GM12878 (cell line): Measurements from ENCODE around the gene FMNL3. TPM values are rescaled to one million over a fixed set of nuclear protein-coding genes. Genes with fewer than 3 reads are reported as not detected.

Experiments
- ATAC-seq: fragments of 200-7000 bp; cut with Tn5 transposase; 3 replicates; pipeline ENCODE4 v1.9.1; 2020; ENCODE audit warnings: mild to moderate bottlenecking, moderate library complexity
- BruUV-seq: library from RNA; stranded (reverse); fragments of 400-500 nt; replicated peaks from 2 replicates; lab custom pipeline; 2021; lab: Mats Ljungman, UMichigan
- CTCF ChIA-PET: fragments of 300-600 bp; sonication (Branson Sonifier 250); formaldehyde crosslinking; extraction: SDS; loops from one replicate; lab custom pipeline; 2021; ENCODE audit warnings: inconsistent platforms; lab: Yijun Ruan, JAX
- POLR2A ChIA-PET: fragments of 350-600 bp; formaldehyde crosslinking; extraction: SDS; loops from one replicate; lab custom pipeline; 2021; ENCODE audit warnings: inconsistent platforms; lab: Charles Lee
- RAD21 ChIA-PET: fragments of 300-600 bp; sonication (Branson Sonifier 250); formaldehyde crosslinking; loops from one replicate; lab custom pipeline; 2023; ENCODE audit warnings: antibody characterized with exemption; ENCODE audit not compliant: unreplicated experiment; lab: Charles Lee
- SMC1A ChIA-PET: fragments of 300-600 bp; sonication (Branson Sonifier 250); formaldehyde crosslinking; loops from one replicate; lab custom pipeline; 2023; ENCODE audit not compliant: unreplicated experiment, uncharacterized antibody; lab: Charles Lee
- DNase-seq: peaks from one replicate; pipeline ENCODE4 v3.0.0-alpha.2; 2011; ENCODE audit warnings: low read depth, low spot score
- FAIRE-seq: peaks from 3 replicates; lab custom pipeline; 2011; peaks lifted over from hg19 to GRCh38; lab: Jason Lieb, UNC
- H2AFZ ChIP-seq: 2 replicates; pipeline ENCODE4 v1.6.0; 2011; ENCODE audit warnings: low read depth, low read length, control low read depth; ENCODE audit not compliant: control insufficient read depth
- H3K27ac ChIP-seq: 2 replicates; pipeline ENCODE4 v1.5.1; 2011; ENCODE audit warnings: control low read depth; ENCODE audit not compliant: control insufficient read depth, insufficient read depth
- H3K27me3 ChIP-seq, 2 experiments: replicated peaks in 1 of 2; 2 replicates each; pipeline versions ENCODE4 v1.6.0 to v1.6.1; 2011; ENCODE audit warnings: low read length in 1 of 2; ENCODE audit not compliant: control insufficient read depth in 2 of 2, insufficient read depth in 2 of 2
- H3K36me3 ChIP-seq, 2 experiments: 2 replicates each; pipeline ENCODE4 v1.5.1; 2011; ENCODE audit warnings: low read length in 1 of 2; ENCODE audit not compliant: control insufficient read depth in 2 of 2, insufficient read depth in 2 of 2
- H3K4me1 ChIP-seq: 2 replicates; pipeline ENCODE4 v1.6.1; 2011; ENCODE audit warnings: mild to moderate bottlenecking, low read length, moderate library complexity, mixed read lengths; ENCODE audit not compliant: control insufficient read depth, insufficient read depth
- H3K4me2 ChIP-seq: 2 replicates; pipeline ENCODE4 v1.6.0; 2011; ENCODE audit warnings: control low read depth; ENCODE audit not compliant: control insufficient read depth, insufficient read depth
- H3K4me3 ChIP-seq: fragments of 200-600 bp; sonication (generic); 2 replicates; pipeline ENCODE4 v1.5.1; 2016
- H3K79me2 ChIP-seq: 2 replicates; pipeline ENCODE4 v1.6.0; 2011; ENCODE audit warnings: low read length; ENCODE audit not compliant: control insufficient read depth, insufficient read depth
- H3K9ac ChIP-seq: 2 replicates; pipeline ENCODE4 v1.8.0; 2011; ENCODE audit warnings: low read length, control low read depth, mixed read lengths; ENCODE audit not compliant: control insufficient read depth, insufficient read depth
- H3K9me3 ChIP-seq: replicated peaks from 3 replicates; pipeline ENCODE4 v1.5.1; 2011; ENCODE audit warnings: mild to moderate bottlenecking, low read length; ENCODE audit not compliant: control insufficient read depth, insufficient read depth
- H4K20me1 ChIP-seq: 2 replicates; pipeline ENCODE4 v1.6.0; 2011; ENCODE audit not compliant: control insufficient read depth, insufficient read depth
- KLF5 ChIP-seq: fragments of 450-650 bp; IDR thresholded peaks from 2 replicates; pipeline ENCODE4 v1.6.1; 2014; ENCODE audit warnings: mild to moderate bottlenecking; ENCODE audit not compliant: partially characterized antibody
- LARP7 ChIP-seq: fragments of 450-650 bp; IDR thresholded peaks from 2 replicates; pipeline ENCODE4 v1.6.1; 2017; ENCODE audit warnings: mild to moderate bottlenecking
- MTA2 ChIP-seq: fragments of 450-650 bp; IDR thresholded peaks from 2 replicates; pipeline ENCODE4 v1.6.1; 2016; ENCODE audit warnings: low read depth, mild to moderate bottlenecking, moderate library complexity
- MYC ChIP-seq: IDR thresholded peaks from 2 replicates; pipeline ENCODE4 v1.6.1; 2011; ENCODE audit warnings: mild to moderate bottlenecking, low read length, moderate library complexity, inconsistent platforms; ENCODE audit not compliant: insufficient read depth, insufficient replicate concordance, insufficient read length, severe bottlenecking
- TARDBP ChIP-seq: IDR thresholded peaks from 2 replicates; pipeline ENCODE4 v1.6.1; 2016; ENCODE audit warnings: borderline replicate concordance
- WRNIP1 ChIP-seq: IDR thresholded peaks from 2 replicates; pipeline ENCODE4 v1.6.1; 2011; ENCODE audit warnings: low read depth, low read length, improper control_type of control experiment, borderline replicate concordance
- ZNF384 ChIP-seq: IDR thresholded peaks from 2 replicates; pipeline ENCODE4 v1.6.1; 2012; ENCODE audit warnings: low read depth, mild to moderate bottlenecking, low read length, improper control_type of control experiment, borderline replicate concordance
- WGBS: methylation state at CpG from one replicate; pipeline ENCODE4 v1.1.6; 2016; ENCODE audit warnings: low lambda C conversion rate; ENCODE audit not compliant: insufficient replicate concordance, insufficient coverage; ENCODE audit errors: missing lambda C conversion rate; 5-methylcytosine and 5-hydroxymethylcytosine counted together
- in situ Hi-C: fragments of 300-500 bp; cut with MboI; formaldehyde crosslinking; loops from 9 replicates; pipeline ENCODE4 v1.14.3; 2018; ENCODE audit warnings: mixed read lengths
- intact Hi-C: fragments of 100-400 bp; cut with micrococcal nuclease; formaldehyde crosslinking; loops from one replicate; pipeline ENCODE4 v1.14.2; 2022; ENCODE audit not compliant: unreplicated experiment
- polyA plus RNA-seq, 11 experiments: library from polyadenylated mRNA; depleted of rRNA in 4 of 11; unstranded in 6 of 11; stranded (reverse) in 5 of 11; fragments of >200 nt; fragmentation: Nextera tagmentation in 4 of 11; fragmentation: Illumina TruSeq in 1 of 11; extraction: Ambion mirVana in 4 of 11; extraction: Trizol in 1 of 11; gene quantifications; 1 replicate in 1 of 11; 2 replicates in 10 of 11; pipeline versions ENCODE4 v1.2.1 to v1.2.3, GENCODE V29; 2011 to 2016; ENCODE audit warnings: inconsistent platforms in 2 of 11, missing spikeins in 2 of 11, low read depth in 1 of 11
- total RNA-seq, 4 experiments: library from RNA; depleted of rRNA in 3 of 4; stranded (reverse); fragments of >200 nt in 3 of 4; fragmentation: Illumina TruSeq in 1 of 4; extraction: Trizol in 1 of 4; gene quantifications; 2 replicates each; pipeline versions ENCODE4 v1.2.1 to v1.2.3, GENCODE V29; 2013 to 2021
- TF ChIP-seq, protein P1 (sequence below): fragments of 450-650 bp; IDR thresholded peaks from 2 replicates; pipeline ENCODE4 v1.6.1; 2017; ENCODE audit warnings: antibody characterized with exemption, mild to moderate bottlenecking, moderate library complexity
- TF ChIP-seq, protein P2 (sequence below): fragments of 450-650 bp; formaldehyde crosslinking; IDR thresholded peaks from 2 replicates; pipeline ENCODE4 v1.5.0; 2022; ENCODE audit warnings: mild to moderate bottlenecking, missing genetic modification characterization
- TF ChIP-seq, protein P3 (sequence below): fragments of 450-650 bp; IDR thresholded peaks from 2 replicates; pipeline ENCODE4 v1.6.1; 2017; ENCODE audit warnings: low read depth, mild to moderate bottlenecking, moderate library complexity
- TF ChIP-seq, protein P4 (sequence below): IDR thresholded peaks from 2 replicates; pipeline ENCODE4 v1.6.1; 2012; ENCODE audit warnings: low read depth, low read length, improper control_type of control experiment

Gene FMNL3
- total and polyA plus RNA-seq, 10 of the 15 experiments (the other 5 are each of a cell fraction or from before 2014, with no cell fraction given): 3.0 to 64.9 (median 30.9) TPM

DNA sequence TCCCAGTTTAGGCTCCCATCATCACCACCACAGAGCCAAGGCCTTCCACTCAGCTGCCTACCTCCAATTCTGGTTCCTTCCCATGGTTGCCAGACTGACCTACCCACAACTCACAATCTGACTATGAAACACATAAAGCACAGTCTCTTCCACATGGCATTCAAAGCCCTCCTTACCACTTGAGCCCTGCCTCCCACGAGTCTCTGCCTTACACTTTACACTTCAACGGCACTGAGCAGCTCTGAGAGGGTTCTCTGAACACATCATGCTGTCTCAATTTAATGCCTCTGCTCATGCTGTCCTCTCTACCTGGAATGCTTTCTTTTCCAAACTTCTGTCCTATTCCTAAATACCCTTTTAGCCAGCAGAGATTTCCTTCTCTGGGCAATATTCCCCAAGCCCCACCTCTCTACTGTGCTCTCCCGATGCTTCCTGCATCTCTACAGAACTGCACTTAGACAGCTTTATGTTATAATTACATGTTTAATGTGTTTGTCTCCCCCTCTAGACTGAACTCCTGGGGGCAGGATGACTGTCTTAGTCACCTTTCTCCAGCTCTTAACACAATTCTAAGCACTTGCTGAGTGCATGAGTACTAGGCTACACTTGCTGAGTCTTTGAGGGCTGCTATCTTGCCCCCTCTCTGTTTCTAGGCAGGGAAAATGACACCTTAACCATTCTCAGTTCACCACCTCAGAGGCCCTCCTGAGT lies 23.5 kb downstream of the FMNL3 start:
- POLR2A ChIA-PET: interaction anchor here (1.1 to 5.6 kb wide), 9 partner anchors 10 to 33 kb away, joined by 3 to 44 read pairs (median 7); no protein-coding TSS in a partner anchor
- H3K36me3 ChIP-seq: no peaks in the 10 kb centered on the region; a peak in 1 of 4 replicates
- CTCF ChIA-PET: interaction anchor here (0.6 to 3.6 kb wide), 13 partner anchors 8 to 429 kb away, joined by 3 to 24 read pairs (median 3); no protein-coding TSS in a partner anchor
- FAIRE-seq (no peak), ATAC-seq (peak; percentile 48), DNase-seq (no peak)
- no peak overlapping the region for H3K9ac ChIP-seq
- RAD21 ChIA-PET: interaction anchor here (0.6 to 3.0 kb wide), 7 partner anchors 10 to 73 kb away, joined by 3 to 34 read pairs (median 5); no protein-coding TSS in a partner anchor
- no peak overlapping the region for H3K4me3 ChIP-seq
- no peak overlapping the region for H2AFZ ChIP-seq
- no peak overlapping the region for H3K4me2 ChIP-seq
- intact Hi-C loops: no loop called here
- H3K79me2 ChIP-seq: peaks cover 80% of the 10 kb centered on the region
- in situ Hi-C loops: no loop called here
- 44% methylated on average over 3 of the region's 3 CpGs for WGBS
- H3K9me3 ChIP-seq: no peaks in the 10 kb centered on the region
- BruUV-seq: TSS peak; percentile 14
- no peak overlapping the region for H3K27ac ChIP-seq
- H4K20me1 ChIP-seq: no peaks in the 10 kb centered on the region
- no peaks in the 10 kb centered on the region for H3K27me3 ChIP-seq
- peaks cover 33% of the 10 kb centered on the region for H3K4me1 ChIP-seq
- SMC1A ChIA-PET: interaction anchor here (0.8 to 14.9 kb wide), 13 partner anchors 7 to 40 kb away, joined by 3 to 131 read pairs (median 7); no protein-coding TSS in a partner anchor
- TF ChIP-seq KLF5: no peak
- no peak for TF ChIP-seq ZNF384
- TF ChIP-seq, protein P1, sequence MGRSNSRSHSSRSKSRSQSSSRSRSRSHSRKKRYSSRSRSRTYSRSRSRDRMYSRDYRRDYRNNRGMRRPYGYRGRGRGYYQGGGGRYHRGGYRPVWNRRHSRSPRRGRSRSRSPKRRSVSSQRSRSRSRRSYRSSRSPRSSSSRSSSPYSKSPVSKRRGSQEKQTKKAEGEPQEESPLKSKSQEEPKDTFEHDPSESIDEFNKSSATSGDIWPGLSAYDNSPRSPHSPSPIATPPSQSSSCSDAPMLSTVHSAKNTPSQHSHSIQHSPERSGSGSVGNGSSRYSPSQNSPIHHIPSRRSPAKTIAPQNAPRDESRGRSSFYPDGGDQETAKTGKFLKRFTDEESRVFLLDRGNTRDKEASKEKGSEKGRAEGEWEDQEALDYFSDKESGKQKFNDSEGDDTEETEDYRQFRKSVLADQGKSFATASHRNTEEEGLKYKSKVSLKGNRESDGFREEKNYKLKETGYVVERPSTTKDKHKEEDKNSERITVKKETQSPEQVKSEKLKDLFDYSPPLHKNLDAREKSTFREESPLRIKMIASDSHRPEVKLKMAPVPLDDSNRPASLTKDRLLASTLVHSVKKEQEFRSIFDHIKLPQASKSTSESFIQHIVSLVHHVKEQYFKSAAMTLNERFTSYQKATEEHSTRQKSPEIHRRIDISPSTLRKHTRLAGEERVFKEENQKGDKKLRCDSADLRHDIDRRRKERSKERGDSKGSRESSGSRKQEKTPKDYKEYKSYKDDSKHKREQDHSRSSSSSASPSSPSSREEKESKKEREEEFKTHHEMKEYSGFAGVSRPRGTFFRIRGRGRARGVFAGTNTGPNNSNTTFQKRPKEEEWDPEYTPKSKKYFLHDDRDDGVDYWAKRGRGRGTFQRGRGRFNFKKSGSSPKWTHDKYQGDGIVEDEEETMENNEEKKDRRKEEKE: no peak
- TF ChIP-seq, protein P2, sequence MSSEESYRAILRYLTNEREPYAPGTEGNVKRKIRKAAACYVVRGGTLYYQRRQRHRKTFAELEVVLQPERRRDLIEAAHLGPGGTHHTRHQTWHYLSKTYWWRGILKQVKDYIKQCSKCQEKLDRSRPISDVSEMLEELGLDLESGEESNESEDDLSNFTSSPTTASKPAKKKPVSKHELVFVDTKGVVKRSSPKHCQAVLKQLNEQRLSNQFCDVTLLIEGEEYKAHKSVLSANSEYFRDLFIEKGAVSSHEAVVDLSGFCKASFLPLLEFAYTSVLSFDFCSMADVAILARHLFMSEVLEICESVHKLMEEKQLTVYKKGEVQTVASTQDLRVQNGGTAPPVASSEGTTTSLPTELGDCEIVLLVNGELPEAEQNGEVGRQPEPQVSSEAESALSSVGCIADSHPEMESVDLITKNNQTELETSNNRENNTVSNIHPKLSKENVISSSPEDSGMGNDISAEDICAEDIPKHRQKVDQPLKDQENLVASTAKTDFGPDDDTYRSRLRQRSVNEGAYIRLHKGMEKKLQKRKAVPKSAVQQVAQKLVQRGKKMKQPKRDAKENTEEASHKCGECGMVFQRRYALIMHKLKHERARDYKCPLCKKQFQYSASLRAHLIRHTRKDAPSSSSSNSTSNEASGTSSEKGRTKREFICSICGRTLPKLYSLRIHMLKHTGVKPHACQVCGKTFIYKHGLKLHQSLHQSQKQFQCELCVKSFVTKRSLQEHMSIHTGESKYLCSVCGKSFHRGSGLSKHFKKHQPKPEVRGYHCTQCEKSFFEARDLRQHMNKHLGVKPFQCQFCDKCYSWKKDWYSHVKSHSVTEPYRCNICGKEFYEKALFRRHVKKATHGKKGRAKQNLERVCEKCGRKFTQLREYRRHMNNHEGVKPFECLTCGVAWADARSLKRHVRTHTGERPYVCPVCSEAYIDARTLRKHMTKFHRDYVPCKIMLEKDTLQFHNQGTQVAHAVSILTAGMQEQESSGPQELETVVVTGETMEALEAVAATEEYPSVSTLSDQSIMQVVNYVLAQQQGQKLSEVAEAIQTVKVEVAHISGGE (CRISPR knock-in tag): no peak
- TF ChIP-seq MTA2: no peak
- TF ChIP-seq WRNIP1: no peak
- no peak for TF ChIP-seq MYC
- TF ChIP-seq, protein P3, sequence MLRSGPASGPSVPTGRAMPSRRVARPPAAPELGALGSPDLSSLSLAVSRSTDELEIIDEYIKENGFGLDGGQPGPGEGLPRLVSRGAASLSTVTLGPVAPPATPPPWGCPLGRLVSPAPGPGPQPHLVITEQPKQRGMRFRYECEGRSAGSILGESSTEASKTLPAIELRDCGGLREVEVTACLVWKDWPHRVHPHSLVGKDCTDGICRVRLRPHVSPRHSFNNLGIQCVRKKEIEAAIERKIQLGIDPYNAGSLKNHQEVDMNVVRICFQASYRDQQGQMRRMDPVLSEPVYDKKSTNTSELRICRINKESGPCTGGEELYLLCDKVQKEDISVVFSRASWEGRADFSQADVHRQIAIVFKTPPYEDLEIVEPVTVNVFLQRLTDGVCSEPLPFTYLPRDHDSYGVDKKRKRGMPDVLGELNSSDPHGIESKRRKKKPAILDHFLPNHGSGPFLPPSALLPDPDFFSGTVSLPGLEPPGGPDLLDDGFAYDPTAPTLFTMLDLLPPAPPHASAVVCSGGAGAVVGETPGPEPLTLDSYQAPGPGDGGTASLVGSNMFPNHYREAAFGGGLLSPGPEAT: no peak
- no peak for TF ChIP-seq TARDBP
- TF ChIP-seq LARP7: no peak
- TF ChIP-seq, protein P4, sequence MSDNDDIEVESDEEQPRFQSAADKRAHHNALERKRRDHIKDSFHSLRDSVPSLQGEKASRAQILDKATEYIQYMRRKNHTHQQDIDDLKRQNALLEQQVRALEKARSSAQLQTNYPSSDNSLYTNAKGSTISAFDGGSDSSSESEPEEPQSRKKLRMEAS: no peak
